WERI-Rb-1 (cell line): ENCODE results near the gene ZNF281.
"Not testable (repeated sequence)": the region's sequence is repeated elsewhere in the genome, so short reads cannot be mapped to it uniquely, and the experiment has no call there.

Experiments
- DNase-seq: peaks from one replicate; pipeline ENCODE4 v3.0.0-alpha.2; 2020
- H3K27ac ChIP-seq: fragments of 250-450 bp; sonication (Bioruptor Pico); 2 replicates; pipeline ENCODE4 v1.5.1; 2020; ENCODE audit warnings: mild to moderate bottlenecking, moderate library complexity
- H3K27me3 ChIP-seq: fragments of 250-450 bp; sonication (Bioruptor Pico); 2 replicates; pipeline ENCODE4 v1.5.1; 2021; ENCODE audit warnings: mild to moderate bottlenecking, low read depth, moderate library complexity; ENCODE audit not compliant: insufficient read depth, severe bottlenecking
- H3K36me3 ChIP-seq: fragments of 250-450 bp; sonication (Bioruptor Pico); 2 replicates; pipeline ENCODE4 v1.5.1; 2020; ENCODE audit warnings: mild to moderate bottlenecking, moderate library complexity
- H3K4me3 ChIP-seq: 2 replicates; pipeline ENCODE4 v1.5.1; 2011; ENCODE audit warnings: low read depth, mild to moderate bottlenecking, control low read depth, low read length
- H3K9me3 ChIP-seq: fragments of 250-450 bp; sonication (Bioruptor Pico); 2 replicates; pipeline ENCODE4 v1.5.1; 2021; ENCODE audit warnings: mild to moderate bottlenecking, moderate library complexity; ENCODE audit not compliant: severe bottlenecking
- TF ChIP-seq, protein P1 (sequence below): IDR thresholded peaks from 2 replicates; pipeline ENCODE4 v1.5.1; 2011; ENCODE audit warnings: low read depth, mild to moderate bottlenecking, control low read depth, inconsistent platforms, low read length

Gene ZNF281

DNA sequence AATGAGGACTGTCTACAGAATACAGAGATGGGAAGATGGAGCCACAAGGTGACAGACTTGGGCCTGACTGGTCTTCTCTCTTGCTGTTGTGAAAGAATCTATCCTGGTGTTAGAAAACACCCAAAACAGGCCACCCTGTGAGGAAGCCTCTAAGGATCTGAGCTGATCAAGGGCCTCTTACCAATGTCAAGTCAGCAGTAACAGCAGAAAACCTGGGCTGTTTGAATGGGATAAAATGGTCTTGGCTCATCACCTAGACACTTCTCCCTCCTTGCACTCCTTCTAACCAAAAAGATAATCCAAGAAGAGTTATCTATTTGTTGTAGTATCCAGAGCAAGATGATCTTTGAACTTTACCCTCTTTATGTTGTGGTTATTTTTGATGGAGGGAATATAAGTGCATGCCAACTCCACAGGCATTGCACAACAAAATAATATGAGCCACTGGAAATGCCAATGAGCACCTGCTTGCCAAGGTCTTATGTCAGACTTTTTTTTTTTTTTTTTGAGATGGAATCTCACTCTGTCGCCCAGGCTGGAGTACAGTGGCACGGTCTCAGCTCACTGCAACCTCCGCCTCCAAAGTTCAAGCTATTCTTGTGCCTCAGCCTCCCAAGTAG lies 32.8 kb upstream of the ZNF281 start:
- no peak for DNase-seq
- Histone ChIP-seq H3K27me3 (no peaks in the 10 kb centered on the region), H3K9me3 (no peaks in the 10 kb centered on the region), H3K4me3 (no peak overlapping the region), H3K36me3 (no peaks in the 10 kb centered on the region), H3K27ac (no peak overlapping the region)
- TF ChIP-seq, protein P1, sequence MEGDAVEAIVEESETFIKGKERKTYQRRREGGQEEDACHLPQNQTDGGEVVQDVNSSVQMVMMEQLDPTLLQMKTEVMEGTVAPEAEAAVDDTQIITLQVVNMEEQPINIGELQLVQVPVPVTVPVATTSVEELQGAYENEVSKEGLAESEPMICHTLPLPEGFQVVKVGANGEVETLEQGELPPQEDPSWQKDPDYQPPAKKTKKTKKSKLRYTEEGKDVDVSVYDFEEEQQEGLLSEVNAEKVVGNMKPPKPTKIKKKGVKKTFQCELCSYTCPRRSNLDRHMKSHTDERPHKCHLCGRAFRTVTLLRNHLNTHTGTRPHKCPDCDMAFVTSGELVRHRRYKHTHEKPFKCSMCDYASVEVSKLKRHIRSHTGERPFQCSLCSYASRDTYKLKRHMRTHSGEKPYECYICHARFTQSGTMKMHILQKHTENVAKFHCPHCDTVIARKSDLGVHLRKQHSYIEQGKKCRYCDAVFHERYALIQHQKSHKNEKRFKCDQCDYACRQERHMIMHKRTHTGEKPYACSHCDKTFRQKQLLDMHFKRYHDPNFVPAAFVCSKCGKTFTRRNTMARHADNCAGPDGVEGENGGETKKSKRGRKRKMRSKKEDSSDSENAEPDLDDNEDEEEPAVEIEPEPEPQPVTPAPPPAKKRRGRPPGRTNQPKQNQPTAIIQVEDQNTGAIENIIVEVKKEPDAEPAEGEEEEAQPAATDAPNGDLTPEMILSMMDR: no peak

DNA sequence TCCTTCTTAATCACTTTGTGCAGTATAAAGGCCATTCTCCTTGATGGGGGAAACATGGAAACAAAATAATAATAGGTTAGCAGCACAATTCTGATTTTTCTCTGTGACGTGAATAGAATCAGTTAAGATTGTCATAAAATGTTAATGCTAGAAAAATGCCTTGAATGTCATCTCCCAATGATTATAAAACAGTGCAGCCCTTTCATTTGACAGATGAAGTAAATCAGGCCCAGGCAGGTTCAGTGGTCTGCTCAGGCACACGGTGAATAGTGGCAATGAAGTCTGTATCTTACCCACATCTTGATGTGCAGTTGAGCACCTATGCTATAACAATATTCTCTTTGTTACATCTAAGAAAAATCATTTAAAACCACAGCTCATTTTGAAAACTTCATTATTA lies 32.2 kb upstream of the ZNF281 start:
- no peak overlapping the region for H3K4me3 ChIP-seq
- H3K36me3 ChIP-seq: no peaks in the 10 kb centered on the region
- no peaks in the 10 kb centered on the region for H3K27me3 ChIP-seq
- H3K27ac ChIP-seq: no peak overlapping the region
- H3K9me3 ChIP-seq: no peaks in the 10 kb centered on the region
- no peak for DNase-seq
- TF ChIP-seq, protein P1: no peak

DNA sequence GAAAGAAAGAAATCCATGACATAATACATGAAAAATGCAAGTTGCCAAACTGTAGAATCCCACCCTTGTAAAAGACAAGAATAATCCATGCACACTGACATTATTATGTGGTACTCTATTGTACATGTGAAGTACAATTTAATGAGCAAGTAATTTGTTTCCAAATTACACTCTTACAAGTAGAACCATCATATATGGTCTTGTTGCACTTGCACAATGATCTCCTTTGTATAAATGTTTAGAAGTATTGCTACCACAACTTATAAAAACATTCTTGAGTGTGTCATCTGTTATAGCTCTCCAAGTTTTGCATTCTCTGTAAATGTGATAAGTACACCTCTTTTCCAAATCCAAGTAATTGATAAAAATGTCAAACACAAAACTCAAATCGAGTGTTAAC lies 29.1 kb upstream of the ZNF281 start:
- Histone ChIP-seq H3K4me3 (no peak overlapping the region), H3K9me3 (no peaks in the 10 kb centered on the region), H3K27me3 (no peaks in the 10 kb centered on the region), H3K27ac (no peak overlapping the region), H3K36me3 (no peaks in the 10 kb centered on the region)
- TF ChIP-seq, protein P1: no peak
- no peak for DNase-seq

DNA sequence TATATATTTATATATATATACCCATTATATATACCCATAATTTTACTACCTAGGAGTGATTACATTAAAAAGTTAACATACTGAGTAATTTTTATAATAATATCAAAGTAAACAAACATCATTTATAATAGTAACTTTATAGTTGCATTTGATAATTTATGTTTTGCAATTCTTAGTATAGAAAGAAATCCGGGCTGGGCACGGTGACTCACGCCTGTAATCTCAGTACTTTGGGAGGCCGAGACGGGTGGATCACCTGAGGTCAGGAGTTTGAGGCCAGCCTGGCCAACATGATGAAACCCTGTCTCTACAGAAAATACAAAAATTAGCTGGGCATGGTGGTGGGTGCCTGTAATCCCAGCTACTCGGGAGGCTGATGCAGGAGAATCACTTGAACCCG lies 28.6 kb upstream of the ZNF281 start:
- not testable (repeated sequence) for H3K36me3 ChIP-seq, H3K4me3 ChIP-seq, H3K9me3 ChIP-seq, H3K27me3 ChIP-seq, DNase-seq, H3K27ac ChIP-seq

DNA sequence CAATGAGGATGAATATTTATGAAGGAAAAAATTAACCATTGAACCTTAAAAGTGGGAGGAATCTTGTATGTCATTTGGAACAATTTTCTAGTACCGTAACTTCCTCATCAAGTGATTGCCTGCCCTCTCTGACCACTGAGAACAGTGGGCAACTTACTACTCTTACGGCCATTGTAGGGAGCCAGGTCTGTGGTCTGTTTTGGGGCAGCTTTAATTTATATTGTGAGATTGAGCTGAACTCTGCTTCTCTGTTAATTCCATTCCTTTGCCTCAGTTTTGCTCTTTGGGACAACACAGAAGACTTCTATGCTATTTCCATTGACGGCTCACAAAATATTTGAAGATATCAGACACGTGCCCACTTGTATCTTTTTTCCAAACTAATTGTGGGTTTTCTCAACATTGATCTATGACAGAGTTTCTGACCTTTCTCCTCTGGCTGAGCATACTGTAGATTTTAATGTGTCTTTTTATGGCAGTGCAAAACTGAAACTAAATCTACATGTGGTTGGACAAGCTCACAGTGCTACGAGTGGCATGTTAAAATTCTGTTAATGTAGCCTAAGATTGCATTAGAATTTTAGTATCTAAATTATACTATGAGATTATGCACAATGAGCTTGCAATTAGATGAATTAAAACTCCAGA lies 27.8 kb upstream of the ZNF281 start:
- Histone ChIP-seq H3K9me3 (no peaks in the 10 kb centered on the region), H3K36me3 (no peaks in the 10 kb centered on the region), H3K27ac (no peak overlapping the region), H3K4me3 (no peak overlapping the region), H3K27me3 (no peaks in the 10 kb centered on the region)
- no peak for DNase-seq
- TF ChIP-seq, protein P1: no peak

DNA sequence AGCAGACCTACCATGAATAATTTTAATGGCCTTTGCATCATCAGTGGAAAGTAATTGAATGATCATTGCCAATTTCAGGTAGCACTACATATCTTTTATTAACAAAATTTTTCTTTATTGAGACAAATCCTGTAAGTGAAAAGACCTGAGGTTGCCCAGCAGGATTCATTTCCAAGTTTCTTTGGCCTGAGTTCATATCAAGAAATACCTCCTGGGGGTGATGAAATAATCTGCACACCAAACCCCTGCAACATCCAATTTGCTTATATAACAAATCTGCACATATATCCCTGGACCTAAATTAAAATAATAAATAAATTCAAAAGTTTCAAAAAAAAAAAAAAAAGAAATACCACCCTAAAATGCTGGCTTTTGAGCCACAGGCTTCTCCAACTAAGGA lies 27.3 kb upstream of the ZNF281 start:
- TF ChIP-seq, protein P1: no peak
- no peak overlapping the region for H3K4me3 ChIP-seq
- DNase-seq: no peak
- H3K9me3 ChIP-seq: no peaks in the 10 kb centered on the region
- H3K27ac ChIP-seq: no peak overlapping the region
- no peaks in the 10 kb centered on the region for H3K36me3 ChIP-seq
- no peaks in the 10 kb centered on the region for H3K27me3 ChIP-seq
